HepG2 (cell line): Measurements from ENCODE around the gene SRCAP. TPM values are rescaled to one million over a fixed set of nuclear protein-coding genes. Genes with fewer than 3 reads are reported as not detected.
A peak's percentile ranks its signal among the peaks of the same experiment; 100 is the strongest.

Experiments
- HNRNPL ChIP-seq: fragments of 200-400 bp; formaldehyde crosslinking; IDR thresholded peaks from 2 replicates; pipeline ENCODE4 v1.6.1; 2017; ENCODE audit warnings: mild to moderate bottlenecking, low read depth, low read length
- KLF11 ChIP-seq: IDR thresholded peaks from 2 replicates; pipeline ENCODE4 v1.6.1; 2016; ENCODE audit warnings: missing compliant biosample characterization
- POLR2AphosphoS2 ChIP-seq: IDR thresholded peaks from 2 replicates; pipeline ENCODE4 v1.6.1; 2011; ENCODE audit warnings: low read depth, low read length, improper control_type of control experiment
- POLR2AphosphoS5 ChIP-seq: IDR thresholded peaks from 2 replicates; pipeline ENCODE4 v1.6.1; 2012; ENCODE audit warnings: low read depth, low read length
- SMARCC2 ChIP-seq: fragments of 450-650 bp; IDR thresholded peaks from 2 replicates; pipeline ENCODE4 v1.6.1; 2017; ENCODE audit warnings: antibody characterized with exemption, mild to moderate bottlenecking
- SP140L ChIP-seq: sonication (generic); formaldehyde crosslinking; IDR thresholded peaks from 2 replicates; pipeline ENCODE4 v1.4.0; 2020; ENCODE audit warnings: missing genetic modification reagents, borderline replicate concordance
- SRY ChIP-seq: sonication (generic); formaldehyde crosslinking; IDR thresholded peaks from 2 replicates; pipeline ENCODE4 v1.8.0; 2022; ENCODE audit warnings: mild to moderate bottlenecking, missing genetic modification reagents
- YY1 ChIP-seq: IDR thresholded peaks from 2 replicates; pipeline ENCODE4 v1.6.1; 2011; ENCODE audit warnings: low read length, low read depth, moderate library complexity, mild to moderate bottlenecking; ENCODE audit not compliant: insufficient read depth, insufficient replicate concordance
- ZBTB21 ChIP-seq: sonication (generic); formaldehyde crosslinking; IDR thresholded peaks from 2 replicates; pipeline ENCODE4 v1.4.0; 2020; ENCODE audit warnings: missing genetic modification reagents
- ZC3H13 ChIP-seq: sonication (generic); formaldehyde crosslinking; IDR thresholded peaks from 2 replicates; pipeline ENCODE4 v1.8.1; 2023; ENCODE audit warnings: mild to moderate bottlenecking, missing genetic modification reagents, moderate library complexity
- ZEB1 ChIP-seq: IDR thresholded peaks from 2 replicates; pipeline ENCODE4 v1.6.1; 2012; ENCODE audit warnings: mild to moderate bottlenecking, low read depth, inconsistent platforms; ENCODE audit not compliant: insufficient replicate concordance
- ZMYM4 ChIP-seq: sonication (generic); formaldehyde crosslinking; IDR thresholded peaks from 2 replicates; pipeline ENCODE4 v1.8.1; 2023; ENCODE audit warnings: mild to moderate bottlenecking, missing genetic modification reagents
- ZNF256 ChIP-seq: sonication (generic); formaldehyde crosslinking; conservative IDR thresholded peaks from 2 replicates; pipeline ENCODE4 v1.4.0; 2020; ENCODE audit warnings: missing genetic modification reagents
- polyA plus RNA-seq, 8 experiments: library from polyadenylated mRNA; depleted of rRNA in 3 of 8; stranded (reverse) in 7 of 8; unstranded in 1 of 8; fragments of >200 nt; fragmentation: Illumina TruSeq in 4 of 8; extraction: Trizol in 4 of 8; gene quantifications; 2 replicates each; pipeline versions ENCODE4 v1.2.1 to v1.2.3, GENCODE V29; 2011 to 2016; ENCODE audit warnings: low read depth in 4 of 8, missing spikeins in 1 of 8, mixed read lengths in 1 of 8; ENCODE audit not compliant: insufficient read depth in 1 of 8
- total RNA-seq, 5 experiments: library from RNA; depleted of rRNA; stranded (reverse); fragments of >200 nt; fragmentation: Illumina TruSeq; extraction: Trizol; gene quantifications; 2 replicates each; pipeline ENCODE4 v1.2.3, GENCODE V29; 2016; ENCODE audit warnings: low read depth in 1 of 5
- TF ChIP-seq, protein P1 (sequence below): sonication (generic); formaldehyde crosslinking; IDR thresholded peaks from 2 replicates; pipeline ENCODE4 v1.4.0; 2020; ENCODE audit warnings: missing genetic modification reagents
- TF ChIP-seq, protein P2 (sequence below): fragments of 450-650 bp; IDR thresholded peaks from 2 replicates; pipeline ENCODE4 v1.6.1; 2017
- TF ChIP-seq, protein P3 (sequence below): sonication (generic); formaldehyde crosslinking; IDR thresholded peaks from 2 replicates; pipeline ENCODE4 v1.4.0; 2020; ENCODE audit warnings: mild to moderate bottlenecking, missing genetic modification reagents, borderline replicate concordance
- TF ChIP-seq, protein P4 (sequence below): sonication (generic); formaldehyde crosslinking; IDR thresholded peaks from 2 replicates; pipeline ENCODE4 v1.5.1; 2020; ENCODE audit warnings: missing genetic modification reagents, mild to moderate bottlenecking, borderline replicate concordance

The SRCAP gene
- total and polyA plus RNA-seq, 2 of the 13 experiments (the other 11 are each of a cell fraction or from before 2014, with no cell fraction given) = 4.9 to 9.0 TPM

DNA sequence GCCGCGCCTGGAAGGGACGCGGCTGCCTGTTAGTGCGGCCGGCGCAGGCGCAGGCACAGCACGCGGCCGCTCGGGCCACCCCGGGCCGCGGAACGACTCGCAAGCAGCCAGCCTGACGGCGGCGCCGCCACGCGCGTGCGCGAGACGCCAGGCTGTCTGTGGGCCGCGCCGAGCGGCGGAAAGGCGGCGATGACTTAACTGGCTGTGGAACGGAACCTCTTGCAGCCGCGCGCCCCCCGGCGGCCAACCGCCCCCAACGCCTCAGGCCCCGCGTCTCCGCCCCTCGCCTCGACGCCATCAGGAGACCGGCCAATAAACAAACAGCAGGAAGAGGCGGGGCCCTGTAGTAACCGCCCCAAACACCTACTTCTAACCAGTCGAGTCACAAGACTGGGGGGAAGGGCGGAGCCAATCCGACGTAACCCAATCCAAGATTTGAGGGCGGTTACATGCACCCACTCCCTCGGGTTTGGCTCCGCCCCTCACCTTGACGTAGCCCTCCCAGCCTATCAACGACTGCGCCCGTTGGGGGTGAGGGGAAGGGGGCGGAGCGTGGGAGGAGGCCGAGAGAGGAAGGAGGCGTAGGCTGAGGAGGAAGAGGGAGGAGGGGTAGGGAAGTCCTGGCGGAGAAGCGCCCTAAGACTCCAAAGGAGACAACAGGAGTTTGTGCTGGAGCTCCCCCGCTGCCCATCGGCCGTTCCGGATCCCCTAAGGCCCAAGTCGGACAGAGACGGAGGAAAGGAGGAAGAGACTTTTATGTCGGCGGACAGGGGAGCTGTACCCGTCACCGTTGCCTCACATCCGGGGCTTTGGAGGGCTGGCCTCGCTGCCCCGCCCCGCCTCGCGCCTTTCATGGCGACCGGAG is 40.9 kb upstream of the SRCAP start, which contains the start of gene FBRS (continued):
- 0 out of 2 replicates have a peak, but pooled peaks have one; percentile 7 for TF ChIP-seq SMARCC2
- no peak for TF ChIP-seq ZBTB21 (CRISPR knock-in tag)
- TF ChIP-seq, protein P1, sequence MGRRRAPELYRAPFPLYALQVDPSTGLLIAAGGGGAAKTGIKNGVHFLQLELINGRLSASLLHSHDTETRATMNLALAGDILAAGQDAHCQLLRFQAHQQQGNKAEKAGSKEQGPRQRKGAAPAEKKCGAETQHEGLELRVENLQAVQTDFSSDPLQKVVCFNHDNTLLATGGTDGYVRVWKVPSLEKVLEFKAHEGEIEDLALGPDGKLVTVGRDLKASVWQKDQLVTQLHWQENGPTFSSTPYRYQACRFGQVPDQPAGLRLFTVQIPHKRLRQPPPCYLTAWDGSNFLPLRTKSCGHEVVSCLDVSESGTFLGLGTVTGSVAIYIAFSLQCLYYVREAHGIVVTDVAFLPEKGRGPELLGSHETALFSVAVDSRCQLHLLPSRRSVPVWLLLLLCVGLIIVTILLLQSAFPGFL (CRISPR knock-in tag) = no peak; the same call in 1 of the 2 replicates
- TF ChIP-seq ZNF256 (CRISPR knock-in tag) = no peak
- TF ChIP-seq ZEB1 = no peak
- no peak for TF ChIP-seq SP140L (CRISPR knock-in tag)
- TF ChIP-seq SRY (CRISPR knock-in tag) = no peak; the same call in none of the 2 replicates
- TF ChIP-seq ZC3H13 (CRISPR knock-in tag) = no peak; the same call in 1 of the 2 replicates
- TF ChIP-seq, protein P2, sequence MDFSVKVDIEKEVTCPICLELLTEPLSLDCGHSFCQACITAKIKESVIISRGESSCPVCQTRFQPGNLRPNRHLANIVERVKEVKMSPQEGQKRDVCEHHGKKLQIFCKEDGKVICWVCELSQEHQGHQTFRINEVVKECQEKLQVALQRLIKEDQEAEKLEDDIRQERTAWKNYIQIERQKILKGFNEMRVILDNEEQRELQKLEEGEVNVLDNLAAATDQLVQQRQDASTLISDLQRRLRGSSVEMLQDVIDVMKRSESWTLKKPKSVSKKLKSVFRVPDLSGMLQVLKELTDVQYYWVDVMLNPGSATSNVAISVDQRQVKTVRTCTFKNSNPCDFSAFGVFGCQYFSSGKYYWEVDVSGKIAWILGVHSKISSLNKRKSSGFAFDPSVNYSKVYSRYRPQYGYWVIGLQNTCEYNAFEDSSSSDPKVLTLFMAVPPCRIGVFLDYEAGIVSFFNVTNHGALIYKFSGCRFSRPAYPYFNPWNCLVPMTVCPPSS = no peak
- TF ChIP-seq, protein P3, sequence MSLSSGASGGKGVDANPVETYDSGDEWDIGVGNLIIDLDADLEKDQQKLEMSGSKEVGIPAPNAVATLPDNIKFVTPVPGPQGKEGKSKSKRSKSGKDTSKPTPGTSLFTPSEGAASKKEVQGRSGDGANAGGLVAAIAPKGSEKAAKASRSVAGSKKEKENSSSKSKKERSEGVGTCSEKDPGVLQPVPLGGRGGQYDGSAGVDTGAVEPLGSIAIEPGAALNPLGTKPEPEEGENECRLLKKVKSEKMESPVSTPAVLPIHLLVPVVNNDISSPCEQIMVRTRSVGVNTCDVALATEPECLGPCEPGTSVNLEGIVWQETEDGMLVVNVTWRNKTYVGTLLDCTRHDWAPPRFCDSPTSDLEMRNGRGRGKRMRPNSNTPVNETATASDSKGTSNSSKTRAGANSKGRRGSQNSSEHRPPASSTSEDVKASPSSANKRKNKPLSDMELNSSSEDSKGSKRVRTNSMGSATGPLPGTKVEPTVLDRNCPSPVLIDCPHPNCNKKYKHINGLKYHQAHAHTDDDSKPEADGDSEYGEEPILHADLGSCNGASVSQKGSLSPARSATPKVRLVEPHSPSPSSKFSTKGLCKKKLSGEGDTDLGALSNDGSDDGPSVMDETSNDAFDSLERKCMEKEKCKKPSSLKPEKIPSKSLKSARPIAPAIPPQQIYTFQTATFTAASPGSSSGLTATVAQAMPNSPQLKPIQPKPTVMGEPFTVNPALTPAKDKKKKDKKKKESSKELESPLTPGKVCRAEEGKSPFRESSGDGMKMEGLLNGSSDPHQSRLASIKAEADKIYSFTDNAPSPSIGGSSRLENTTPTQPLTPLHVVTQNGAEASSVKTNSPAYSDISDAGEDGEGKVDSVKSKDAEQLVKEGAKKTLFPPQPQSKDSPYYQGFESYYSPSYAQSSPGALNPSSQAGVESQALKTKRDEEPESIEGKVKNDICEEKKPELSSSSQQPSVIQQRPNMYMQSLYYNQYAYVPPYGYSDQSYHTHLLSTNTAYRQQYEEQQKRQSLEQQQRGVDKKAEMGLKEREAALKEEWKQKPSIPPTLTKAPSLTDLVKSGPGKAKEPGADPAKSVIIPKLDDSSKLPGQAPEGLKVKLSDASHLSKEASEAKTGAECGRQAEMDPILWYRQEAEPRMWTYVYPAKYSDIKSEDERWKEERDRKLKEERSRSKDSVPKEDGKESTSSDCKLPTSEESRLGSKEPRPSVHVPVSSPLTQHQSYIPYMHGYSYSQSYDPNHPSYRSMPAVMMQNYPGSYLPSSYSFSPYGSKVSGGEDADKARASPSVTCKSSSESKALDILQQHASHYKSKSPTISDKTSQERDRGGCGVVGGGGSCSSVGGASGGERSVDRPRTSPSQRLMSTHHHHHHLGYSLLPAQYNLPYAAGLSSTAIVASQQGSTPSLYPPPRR (CRISPR knock-in tag) = peak; percentile 28; the same call in 1 of the 2 replicates
- peak; percentile 80 for TF ChIP-seq POLR2AphosphoS5
- TF ChIP-seq, protein P4, sequence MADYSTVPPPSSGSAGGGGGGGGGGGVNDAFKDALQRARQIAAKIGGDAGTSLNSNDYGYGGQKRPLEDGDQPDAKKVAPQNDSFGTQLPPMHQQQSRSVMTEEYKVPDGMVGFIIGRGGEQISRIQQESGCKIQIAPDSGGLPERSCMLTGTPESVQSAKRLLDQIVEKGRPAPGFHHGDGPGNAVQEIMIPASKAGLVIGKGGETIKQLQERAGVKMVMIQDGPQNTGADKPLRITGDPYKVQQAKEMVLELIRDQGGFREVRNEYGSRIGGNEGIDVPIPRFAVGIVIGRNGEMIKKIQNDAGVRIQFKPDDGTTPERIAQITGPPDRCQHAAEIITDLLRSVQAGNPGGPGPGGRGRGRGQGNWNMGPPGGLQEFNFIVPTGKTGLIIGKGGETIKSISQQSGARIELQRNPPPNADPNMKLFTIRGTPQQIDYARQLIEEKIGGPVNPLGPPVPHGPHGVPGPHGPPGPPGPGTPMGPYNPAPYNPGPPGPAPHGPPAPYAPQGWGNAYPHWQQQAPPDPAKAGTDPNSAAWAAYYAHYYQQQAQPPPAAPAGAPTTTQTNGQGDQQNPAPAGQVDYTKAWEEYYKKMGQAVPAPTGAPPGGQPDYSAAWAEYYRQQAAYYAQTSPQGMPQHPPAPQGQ = no peak
- no peak; the same call in 1 of the 2 replicates for TF ChIP-seq KLF11 (CRISPR knock-in tag)
- peak; percentile 90 for TF ChIP-seq YY1
- peak; percentile 57; the same call in 1 of the 2 replicates for TF ChIP-seq HNRNPL
- peak; percentile 65; the same call in 1 of the 2 replicates for TF ChIP-seq POLR2AphosphoS2
- TF ChIP-seq ZMYM4 = peak; percentile 69; the same call in 1 of the 2 replicates
